HG03442 (cell line): ENCODE data around the gene NSD1.
A peak's percentile ranks its signal among the peaks of the same experiment; 100 is the strongest.
"Not testable (repeated sequence)": the region's sequence is repeated elsewhere in the genome, so short reads cannot be mapped to it uniquely, and the experiment has no call there.

ENCODE experiments used
- ATAC-seq: cut with Tn5 transposase; IDR thresholded peaks from one replicate; pipeline ENCODE4 v1.9.1; 2021; ENCODE audit warnings: mild to moderate bottlenecking, moderate library complexity; ENCODE audit not compliant: unreplicated experiment

Gene NSD1

DNA sequence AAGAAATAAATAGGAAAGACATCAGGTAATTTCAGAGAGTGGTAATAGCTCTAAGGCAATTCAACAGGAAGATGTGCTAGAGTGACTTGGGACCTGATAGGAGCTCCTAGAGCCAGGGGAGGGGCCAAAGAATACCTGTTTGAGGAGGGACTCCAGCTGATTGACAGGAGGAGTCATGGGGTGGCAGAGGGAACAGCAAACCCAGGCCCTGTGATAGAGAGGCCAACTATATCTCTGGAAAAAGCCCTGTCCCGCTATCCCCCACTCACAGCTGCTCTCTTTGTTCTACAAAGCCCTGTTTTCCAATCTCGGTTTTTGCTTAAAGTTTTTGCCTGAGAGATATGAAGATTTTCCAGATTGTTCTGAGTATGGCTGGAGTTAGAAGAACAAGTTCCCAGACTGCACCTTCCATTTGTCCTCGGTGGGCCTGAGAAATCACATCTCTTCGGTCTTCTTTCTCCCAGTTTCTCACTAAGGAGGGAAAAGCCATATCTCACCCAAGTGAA, 9.0 kb upstream of the NSD1 start:
- ATAC-seq: no peak

DNA sequence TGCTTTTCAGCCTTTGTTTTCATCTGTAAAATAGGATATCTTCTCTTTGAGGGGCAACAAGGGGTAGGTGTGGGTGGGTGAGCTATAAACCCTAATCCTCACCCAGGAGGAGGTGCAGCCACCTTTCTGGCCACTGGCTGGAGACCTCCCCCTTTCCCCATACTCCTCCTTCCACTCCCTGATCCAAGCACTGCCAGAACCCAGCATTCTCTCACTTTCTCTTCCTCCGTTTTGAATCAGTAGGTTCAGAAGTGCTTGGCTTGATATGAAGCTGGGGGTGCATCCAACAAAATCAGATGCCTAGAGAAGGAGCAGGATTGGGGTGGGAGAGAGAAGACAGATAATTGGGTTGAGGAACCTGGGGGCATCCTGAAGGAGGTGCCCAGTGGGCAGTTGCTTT, 6.8 kb upstream of the NSD1 start:
- ATAC-seq: no peak

DNA sequence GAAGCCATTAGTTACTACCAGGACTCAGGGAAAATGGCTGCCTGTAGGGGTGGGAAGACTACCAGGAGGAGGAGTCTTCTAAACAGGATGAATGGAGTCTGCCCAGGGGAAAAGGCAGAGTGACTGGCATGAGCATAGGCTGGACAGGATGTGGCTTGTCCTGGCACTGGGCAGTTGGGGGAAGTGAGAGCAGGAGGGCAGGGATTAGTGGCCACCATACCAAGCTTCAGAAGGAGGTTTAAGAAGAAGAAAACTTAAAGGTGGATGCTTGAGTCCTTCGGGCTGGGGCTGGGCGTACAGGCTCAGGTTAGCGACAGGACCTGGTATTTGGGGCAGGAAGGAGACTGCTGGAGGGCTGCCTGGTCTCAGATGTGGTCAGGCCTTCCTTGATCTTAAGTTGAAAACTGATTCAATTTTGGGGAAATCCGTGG, 5.0 kb upstream of the NSD1 start:
- no peak for ATAC-seq

DNA sequence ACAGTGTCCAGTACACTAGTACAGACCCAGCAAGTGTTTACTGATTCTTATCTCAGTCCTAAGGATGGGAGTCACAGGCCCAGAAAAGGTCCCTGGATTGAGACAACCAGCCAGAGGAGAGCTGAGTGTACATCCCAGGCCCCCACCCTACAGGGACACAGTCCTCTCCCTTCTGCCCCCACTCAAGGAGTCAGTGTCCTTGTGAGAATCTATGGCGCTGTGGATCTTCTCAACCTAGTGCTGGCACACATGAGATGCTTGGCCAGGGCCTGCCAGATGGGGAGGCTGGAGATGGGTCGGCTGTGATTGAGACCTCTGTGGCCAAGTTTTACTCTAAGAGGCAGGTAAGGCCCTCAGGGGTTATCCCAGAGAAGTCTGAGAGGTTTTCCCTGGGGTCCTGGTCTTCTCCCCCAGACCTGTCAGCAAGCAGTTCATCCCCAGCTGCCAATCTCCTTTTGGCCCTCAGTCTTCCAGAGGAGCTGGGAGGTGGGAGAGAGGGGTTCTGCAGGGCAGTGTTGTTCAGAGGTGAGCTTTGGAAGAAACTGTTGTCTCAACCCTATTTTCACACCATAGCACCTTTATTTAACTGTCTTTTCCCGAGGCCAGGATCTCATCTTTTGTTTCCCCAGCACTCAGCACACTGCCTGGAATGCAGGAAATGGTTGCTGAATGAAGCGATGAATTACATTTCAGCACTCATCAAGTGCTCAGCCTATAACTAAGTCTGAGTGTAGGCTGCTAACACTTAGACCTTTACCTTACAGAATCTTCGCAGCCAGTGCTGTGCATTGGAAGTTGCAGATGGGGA, 3.2 kb upstream of the NSD1 start:
- no peak for ATAC-seq

DNA sequence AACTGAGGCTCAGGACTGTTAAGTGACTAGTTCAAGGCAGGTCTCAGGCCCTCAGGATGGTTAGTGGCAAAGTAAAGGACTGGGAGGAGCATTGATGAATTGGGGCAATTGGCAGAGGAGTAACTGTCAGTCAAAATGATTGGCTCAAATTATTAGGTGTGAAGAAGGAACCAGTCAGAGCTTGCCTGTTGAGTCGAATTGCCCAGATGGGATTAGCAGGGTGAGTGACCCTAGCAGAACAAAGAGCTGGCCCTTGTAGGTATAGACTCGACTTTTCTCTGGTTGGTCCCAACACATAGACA, 2.6 kb upstream of the NSD1 start:
- ATAC-seq: no peak

DNA sequence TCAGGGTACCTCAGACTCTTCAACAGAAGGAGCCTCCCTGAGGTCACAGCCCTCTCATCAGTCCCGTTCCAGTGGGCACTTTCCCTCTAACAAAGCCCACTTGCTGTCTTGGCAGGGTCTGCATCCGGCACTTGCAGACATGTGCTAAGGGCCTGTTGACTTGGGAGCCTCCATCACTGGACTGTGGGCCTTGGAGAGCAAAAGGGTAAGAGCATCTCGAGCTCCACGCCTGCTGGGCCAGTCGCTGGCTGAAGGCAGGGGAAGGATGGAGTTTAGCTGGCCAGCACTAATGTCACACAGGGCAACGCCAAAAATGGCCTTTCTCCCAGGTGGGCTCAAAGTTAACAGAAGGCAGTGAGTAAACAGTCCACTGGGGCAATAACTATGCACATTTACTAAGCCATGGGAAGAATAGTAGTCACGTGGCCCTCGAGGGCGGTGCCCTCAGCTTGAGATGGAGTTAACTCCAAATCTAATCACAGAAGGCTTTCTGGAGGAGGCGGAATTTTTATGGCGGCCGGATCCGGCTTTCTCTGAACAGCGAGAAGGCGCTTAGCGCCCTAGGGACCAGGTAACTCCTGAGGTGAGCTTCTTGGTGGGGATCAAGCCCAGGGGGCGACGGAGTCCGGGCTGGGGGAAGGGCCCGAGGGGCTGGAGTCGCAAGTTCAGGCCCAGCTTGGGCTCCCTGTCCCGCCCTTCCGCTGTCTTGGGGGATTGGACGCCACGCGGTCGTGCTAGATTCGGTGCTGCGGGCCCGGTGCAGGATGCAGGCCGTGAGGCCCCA, 2.0 kb upstream of the NSD1 start:
- no peak for ATAC-seq

DNA sequence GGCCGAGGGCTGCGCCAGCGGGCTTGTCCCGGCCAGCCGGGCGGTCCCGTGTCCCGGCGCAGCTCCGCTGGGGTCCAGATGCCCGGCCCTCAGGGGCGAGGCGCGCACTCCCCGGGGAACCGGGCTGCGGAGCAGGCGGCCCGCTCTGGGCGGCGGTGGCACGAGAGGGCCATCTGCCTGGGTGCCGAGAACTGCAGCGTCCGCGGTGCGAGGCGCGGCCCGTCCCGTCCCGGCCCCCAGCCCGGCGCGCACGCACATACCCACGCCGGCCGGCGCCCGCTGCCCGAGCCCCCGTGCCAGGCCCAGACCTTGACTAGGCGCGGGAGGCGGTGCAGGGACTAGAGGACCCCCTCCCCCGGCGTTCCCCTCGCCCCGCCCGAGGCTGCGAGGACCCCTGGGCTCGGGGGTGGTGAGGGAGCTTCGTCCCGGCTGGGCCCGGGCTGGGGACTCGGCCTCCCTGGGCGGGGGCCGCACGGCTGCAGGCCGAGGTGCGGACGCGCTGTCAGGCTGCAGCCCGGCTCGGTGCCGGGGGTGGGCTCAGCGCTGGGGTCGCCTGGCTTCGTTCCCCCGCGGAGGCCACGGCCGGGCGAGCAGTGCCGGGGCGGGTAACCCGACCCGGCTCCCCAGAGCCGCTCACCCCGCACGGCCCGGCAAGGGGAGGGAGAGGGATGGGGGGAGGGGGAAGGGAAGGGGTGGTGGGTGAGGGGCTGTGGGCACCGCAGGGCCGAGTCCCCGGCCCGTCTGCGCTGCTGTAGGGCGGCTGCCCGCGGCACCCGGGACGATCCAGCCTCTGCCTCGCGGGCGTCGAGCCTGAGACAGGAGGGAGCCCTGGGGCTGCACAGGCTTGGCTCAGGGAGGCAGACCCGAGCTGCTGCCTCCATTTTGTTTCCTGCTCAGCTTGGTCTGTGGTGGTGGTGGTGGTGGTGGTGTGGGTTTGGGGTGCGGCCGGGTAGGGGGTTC, 1.2 kb upstream of the NSD1 start:
- ATAC-seq: no peak

DNA sequence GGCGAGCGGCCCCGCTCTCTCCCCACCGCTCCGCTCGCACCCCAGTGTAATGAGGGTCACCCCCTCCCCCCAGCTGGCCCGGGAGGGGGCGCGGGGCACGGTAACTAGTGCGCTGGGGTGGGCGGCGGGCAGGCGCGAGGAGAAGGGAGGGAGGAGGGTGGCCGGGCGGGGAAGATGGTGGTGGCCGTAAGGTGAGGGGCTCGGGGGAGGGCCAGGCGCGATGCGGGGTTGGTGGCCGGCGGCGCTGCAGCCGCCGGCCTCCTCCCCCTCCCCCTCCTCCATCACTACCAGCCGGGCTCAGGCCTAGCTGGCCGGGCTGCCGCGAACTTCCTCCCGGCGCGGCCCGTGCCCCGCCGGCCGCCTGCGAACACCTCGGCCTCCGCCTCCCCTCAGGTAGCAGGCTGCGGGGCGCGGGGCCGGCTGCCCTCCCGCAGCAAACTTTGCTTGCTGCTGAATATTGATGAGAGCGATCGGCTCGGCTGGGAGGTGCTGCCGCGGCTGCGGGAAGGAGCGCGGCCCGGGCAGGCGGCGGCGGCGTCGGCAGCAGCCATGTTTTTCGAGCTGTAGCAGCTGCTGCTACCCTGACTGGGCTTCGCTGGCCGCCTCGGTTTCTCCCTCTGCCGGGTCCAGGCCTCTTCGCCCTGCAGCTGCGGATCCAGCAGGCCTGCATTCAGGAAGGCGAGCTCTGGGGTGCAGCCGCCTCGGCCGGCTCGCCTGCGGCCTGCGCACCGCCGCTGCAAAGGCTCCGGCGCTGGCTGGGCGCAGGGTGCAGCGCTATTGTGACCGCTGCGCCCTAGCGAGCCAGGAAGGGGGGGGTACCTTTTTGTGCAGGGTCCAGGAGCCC, 502 bp downstream of the NSD1 start:
- ATAC-seq: peak; percentile 23

DNA sequence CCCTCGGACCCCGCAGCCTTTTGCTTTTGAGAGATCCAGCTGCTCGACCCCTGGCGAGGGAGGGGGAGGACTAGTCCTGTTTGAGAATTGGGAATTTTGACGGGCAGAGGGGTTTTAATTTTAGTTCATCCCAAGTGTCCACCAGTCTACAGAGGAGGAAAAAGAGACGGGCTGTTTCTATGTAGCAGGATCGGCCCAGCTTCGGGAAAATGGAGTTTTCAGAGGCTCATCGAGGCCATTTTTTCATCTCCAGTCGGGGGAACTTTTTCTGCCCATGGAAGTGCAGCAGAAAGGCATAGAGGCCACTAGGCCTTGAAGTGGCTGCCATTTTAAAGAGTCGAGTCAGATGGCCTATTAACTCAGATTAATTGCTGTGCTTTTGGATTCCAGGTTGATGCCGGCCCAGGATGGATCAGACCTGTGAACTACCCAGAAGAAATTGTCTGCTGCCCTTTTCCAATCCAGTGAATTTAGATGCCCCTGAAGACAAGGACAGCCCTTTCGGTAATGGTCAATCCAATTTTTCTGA, 1.2 kb downstream of the NSD1 start:
- ATAC-seq: no peak

DNA sequence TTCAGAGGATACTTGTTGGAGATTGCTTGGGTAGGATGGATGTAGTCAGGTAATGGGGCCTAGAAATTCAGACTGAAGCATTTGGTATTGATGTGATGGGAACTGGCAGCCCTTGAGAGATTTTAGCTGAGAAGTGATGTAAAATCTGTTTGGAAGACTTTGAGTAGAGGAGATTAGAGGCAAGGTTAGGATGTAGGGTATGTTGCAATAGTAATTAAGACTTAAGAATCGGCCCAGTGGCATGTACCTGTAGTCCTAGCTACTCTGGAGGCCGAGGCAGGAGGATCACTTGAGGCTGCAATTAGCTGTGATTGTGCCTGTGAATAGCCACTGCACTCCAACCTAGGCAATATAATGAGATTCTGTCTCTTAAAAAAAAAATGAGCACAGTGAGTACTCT, 6.7 kb downstream of the NSD1 start:
- no peak for ATAC-seq

DNA sequence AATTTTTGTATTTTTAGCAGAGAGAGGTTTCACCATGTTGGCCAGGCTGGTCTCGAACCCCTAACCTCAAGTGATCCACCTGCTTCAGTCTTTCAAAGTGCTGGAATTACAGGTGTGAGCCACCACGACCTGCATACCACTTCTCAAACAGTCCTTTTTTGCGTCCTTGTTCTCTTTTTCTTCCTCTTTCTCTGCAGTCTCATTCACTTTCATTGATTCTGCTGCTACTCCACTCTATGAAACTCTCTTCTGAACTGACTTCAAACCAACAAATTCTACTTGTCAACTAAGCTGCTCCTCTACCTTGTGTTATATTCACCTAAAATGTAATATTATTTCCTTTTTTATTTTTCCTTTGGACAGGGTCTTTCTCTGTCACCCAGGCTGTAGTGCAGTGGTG, 7.9 kb downstream of the NSD1 start:
- no peak for ATAC-seq

DNA sequence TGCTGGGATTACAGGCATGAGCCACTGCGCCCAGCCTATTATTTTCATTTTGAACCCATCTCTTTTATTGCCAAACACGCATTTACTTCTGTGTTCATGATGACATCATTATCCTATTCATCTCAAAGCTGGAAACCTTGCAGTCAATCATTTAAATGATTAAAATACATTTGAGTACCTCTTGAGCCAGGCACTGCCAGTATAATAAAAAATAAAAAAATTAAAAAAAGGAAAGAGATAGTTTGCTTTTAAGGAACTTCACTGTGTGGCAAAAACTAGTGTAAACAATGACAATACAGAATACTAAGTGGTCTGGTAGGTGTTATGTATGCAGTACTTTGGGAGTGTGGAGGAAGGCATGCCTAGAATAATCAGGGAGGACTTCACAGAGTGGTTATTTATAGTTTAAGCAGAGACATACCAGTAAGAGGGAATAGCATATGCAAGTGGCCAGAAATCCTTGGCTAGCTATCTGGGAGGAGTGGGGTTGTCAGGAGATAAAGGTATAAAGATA, 8.6 kb downstream of the NSD1 start:
- no peak for ATAC-seq

DNA sequence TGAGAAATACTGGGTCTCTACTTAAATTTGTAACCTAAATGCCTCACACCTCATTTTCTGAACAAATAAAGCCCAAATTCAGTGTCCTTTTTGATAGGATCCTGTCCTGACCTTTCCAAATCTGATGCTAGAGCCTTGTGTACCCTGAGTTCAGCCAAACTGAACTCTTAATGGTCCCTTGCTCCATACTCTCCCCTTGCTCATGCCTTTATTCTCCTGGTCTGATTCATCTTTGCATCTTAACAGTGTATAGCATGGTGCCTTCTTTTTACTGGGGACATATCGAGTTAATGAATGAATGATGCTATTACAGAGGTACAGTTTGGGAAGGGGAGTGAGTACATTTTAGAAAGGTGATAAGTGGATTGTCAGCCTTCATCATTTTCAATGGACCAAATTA, 9.2 kb downstream of the NSD1 start:
- ATAC-seq: no peak

DNA sequence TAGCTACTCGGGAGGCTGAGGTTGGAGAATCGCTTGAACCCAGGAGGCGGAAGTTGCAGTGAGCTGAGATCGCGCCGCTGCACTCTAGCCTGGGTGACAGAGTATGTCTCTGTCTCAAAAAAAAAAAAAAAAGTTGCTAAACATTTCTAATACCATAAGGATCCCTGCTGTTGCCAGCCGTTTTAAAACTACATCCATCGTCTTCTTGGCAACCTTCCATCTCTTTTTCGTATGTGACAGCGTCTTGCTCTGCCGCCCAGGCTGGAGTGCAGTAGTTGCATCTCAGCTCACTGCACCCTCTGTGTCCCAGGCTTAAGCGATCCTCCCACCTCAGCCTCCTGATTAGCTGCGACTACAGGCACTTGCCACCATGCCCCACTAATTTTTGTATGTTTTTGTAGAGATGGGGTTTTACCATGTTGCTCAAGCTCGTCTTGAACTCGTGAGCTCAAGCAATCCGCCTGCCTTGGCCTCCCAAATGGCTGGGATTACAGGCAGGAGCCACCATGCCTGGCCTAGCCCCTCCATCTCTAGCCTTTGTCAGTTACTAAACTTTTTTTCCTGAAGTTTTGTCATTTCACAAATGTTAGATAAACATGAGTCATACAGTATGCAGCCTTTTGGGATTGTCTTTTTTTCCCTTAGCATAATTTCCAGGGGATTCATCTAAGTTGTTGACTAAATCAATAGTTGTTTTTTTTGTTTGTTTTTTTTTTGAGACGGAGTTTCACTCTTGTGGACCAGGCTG, 13.5 kb downstream of the NSD1 start:
- no peak for ATAC-seq

DNA sequence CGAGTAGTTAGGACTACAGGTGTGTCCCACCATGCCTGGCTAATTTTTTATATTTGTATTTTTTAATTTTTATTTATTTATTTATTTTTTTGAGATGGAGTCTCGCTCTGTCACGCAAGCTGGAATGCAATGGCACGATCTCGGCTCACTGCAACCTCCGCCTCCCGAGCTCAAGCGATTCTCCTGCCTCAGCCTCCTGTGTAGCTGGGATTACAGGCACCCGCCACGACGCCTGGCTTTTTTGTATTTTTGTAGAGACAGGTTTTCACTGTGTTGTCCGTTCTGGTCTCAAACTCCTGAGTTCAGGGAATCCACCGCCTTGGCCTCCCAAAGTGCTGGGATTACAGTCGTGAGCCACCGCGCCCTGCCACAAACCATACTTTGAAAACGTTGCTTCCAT, 16.5 kb downstream of the NSD1 start:
- not testable (repeated sequence) for ATAC-seq

DNA sequence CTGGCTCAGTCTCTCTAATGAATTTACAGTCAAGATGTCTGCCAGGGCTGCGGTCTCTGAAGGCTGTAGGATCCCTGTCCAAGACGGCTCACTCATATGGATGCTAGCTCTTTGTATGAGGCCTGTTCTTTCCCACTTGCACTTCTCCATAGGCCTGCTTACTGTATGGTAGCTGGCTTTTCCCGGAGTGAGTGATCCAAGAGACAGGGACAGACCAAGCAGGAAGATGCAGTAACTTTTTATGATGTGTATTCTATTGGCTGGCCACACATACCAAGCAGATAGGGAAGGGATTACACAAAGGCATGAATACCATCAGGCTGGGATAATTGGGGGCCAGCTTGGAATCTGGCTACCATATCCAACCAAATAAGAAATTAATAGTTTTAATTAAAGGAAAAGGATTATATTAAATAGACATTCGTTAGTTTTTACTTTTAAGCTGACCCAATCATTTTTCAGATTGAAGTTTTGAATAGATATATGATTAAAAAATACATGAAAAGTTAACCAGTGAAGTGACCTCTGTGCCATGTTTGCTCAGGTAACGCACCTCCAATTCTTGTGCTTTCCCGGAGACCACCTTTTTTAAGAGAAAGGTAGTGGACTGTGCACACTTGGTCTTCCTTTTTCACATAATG, 20.6 kb downstream of the NSD1 start:
- no peak for ATAC-seq

DNA sequence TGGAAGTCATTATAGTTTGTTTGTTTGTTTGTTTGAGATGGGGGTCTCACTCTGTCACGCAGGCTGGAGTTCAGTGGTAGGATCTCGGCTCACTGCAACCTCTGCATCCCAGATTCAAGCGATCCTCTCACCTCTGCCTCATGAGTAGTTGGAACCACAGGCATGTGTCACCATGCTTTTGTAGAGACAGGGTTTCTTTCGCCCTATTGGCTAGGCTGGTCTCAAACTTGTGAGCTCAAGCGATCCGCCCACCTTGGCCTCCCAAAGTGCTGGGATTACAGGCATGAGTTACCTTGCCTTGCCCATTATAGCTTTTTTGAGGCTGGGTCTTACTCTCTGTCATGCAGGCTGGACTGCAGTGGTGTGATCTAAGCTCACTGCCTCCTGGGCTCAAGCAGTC, 28.8 kb downstream of the NSD1 start:
- ATAC-seq: no peak

DNA sequence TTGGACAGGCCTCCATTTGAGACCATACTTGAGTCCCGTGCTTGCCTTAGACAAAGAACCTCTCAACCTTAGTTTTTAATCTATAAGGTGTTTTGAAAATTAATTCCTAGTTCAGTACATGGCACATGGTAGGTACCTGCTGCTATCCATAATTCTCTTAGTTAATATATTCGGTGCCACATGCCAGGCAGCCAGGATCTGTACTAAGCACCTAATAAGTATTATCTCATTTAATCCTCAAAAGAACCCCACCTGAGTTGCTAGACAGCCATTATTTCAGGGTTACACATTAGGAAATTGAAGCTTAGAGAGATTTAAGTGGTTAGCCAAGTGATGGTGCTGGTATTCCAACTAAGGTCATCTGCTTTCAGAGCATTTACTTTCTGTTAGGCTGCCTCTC, 29.9 kb downstream of the NSD1 start:
- ATAC-seq: no peak

DNA sequence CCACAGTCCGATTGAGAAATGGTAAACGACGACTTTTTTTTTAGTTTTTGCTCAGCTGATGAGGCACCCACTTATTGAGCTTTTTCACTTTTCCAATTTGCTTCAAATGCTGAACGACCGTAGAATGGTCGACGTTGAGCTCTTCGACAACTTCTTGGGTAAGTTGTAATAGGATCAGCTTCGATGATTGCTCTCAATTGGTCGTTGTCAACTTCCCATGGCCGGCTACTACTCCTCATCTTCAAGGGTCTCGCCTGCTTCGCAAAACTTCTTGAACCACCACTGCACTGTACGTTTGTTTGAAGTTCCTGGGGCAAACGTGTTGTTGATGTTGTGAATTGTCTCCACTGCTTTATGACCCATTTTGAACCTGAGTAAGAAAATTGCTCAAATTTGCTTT, 35.7 kb downstream of the NSD1 start:
- ATAC-seq: no peak
